ENCODE data around the gene IFNK. TPM values are rescaled to one million over a fixed set of nuclear protein-coding genes. Genes with fewer than 3 reads are reported as not detected.
A peak's percentile ranks its signal among the peaks of the same experiment; 100 is the strongest.

Gene IFNK
- total RNA-seq, 3 donors from 2014 or later (not counting 1 experiment from before 2014, with no cell fraction given), result not detected

- no peak overlapping the region for H3K4me3 ChIP-seq (ENCODE audit: low read length)
- H3K4me1 Mint-ChIP-seq, result no peaks in the 10 kb centered on the region
- no peak for ATAC-seq
- H3K27me3 Mint-ChIP-seq (ENCODE audit: low read depth in 2 of 2), result no peaks in the 10 kb centered on the region
- no peaks in the 10 kb centered on the region for H3K36me3 ChIP-seq (ENCODE audit: control insufficient read depth, insufficient read depth, low read length)
- DNase-seq, result no peak
- no CpG with 5 or more reads among the region's 1 CpG for WGBS (ENCODE audit: insufficient coverage)
- no peak overlapping the region for H3K27ac ChIP-seq (ENCODE audit: low read length)
- H3K27me3 ChIP-seq (ENCODE audit: control insufficient read depth, insufficient read depth, low read length), result no peaks in the 10 kb centered on the region
- no peaks in the 10 kb centered on the region for H3K4me1 ChIP-seq (ENCODE audit: control insufficient read depth, insufficient read depth, low read length)
- no peak overlapping the region for H3K4me3 Mint-ChIP-seq
- H3K36me3 Mint-ChIP-seq, result peaks cover 13% of the 10 kb centered on the region
- intact Hi-C loops (cut with micrococcal nuclease), result no loop called here
- TF ChIP-seq, protein P1, sequence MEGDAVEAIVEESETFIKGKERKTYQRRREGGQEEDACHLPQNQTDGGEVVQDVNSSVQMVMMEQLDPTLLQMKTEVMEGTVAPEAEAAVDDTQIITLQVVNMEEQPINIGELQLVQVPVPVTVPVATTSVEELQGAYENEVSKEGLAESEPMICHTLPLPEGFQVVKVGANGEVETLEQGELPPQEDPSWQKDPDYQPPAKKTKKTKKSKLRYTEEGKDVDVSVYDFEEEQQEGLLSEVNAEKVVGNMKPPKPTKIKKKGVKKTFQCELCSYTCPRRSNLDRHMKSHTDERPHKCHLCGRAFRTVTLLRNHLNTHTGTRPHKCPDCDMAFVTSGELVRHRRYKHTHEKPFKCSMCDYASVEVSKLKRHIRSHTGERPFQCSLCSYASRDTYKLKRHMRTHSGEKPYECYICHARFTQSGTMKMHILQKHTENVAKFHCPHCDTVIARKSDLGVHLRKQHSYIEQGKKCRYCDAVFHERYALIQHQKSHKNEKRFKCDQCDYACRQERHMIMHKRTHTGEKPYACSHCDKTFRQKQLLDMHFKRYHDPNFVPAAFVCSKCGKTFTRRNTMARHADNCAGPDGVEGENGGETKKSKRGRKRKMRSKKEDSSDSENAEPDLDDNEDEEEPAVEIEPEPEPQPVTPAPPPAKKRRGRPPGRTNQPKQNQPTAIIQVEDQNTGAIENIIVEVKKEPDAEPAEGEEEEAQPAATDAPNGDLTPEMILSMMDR (IDR thresholded peaks at IDR 0.05), result no peak
- peaks cover 5 to 7% of the 10 kb centered on the region in 2 donors for H3K9me3 Mint-ChIP-seq
- H3K9me3 ChIP-seq (ENCODE audit: control insufficient read depth, insufficient read depth, low read length), result no peaks in the 10 kb centered on the region
- no peak overlapping the region for H3K27ac Mint-ChIP-seq
Observed at GRCh38 chr9:27478322-27478721, 45.8 kb upstream of the IFNK start.

DNA sequence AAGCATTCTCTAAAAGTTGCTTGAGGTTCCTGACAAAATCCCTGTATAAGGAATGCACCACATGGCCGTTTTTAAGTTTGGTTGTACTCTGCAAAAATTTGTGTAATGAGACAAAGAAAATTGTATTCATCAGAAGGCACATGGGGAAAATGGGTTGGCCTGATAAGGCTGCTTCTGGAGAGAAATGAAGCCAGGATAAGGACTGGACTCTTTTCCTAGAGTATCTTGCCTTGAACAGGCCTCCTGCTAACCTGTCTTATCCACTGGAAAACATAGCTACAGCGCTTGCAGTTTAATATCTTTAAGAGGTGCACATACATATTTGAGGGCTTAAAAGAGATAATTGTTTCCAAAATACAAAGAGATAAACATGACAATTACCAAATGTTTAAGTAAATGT, 41.4 kb upstream of the IFNK start:
- Mint-ChIP-seq H3K27me3 (ENCODE audit: low read depth in 2 of 2) (no peaks in the 10 kb centered on the region), H3K9me3 (peaks cover 5% of the 10 kb centered on the region in 2 donors), H3K27ac (no peak overlapping the region), H3K4me3 (no peak overlapping the region), H3K36me3 (peaks cover 13% of the 10 kb centered on the region), H3K4me1 (peaks cover 12 to 15% of the 10 kb centered on the region in 2 donors)
- H3K4me3 ChIP-seq (ENCODE audit: low read length), result no peak overlapping the region
- H3K27me3 ChIP-seq (ENCODE audit: control insufficient read depth, insufficient read depth, low read length), result no peaks in the 10 kb centered on the region
- H3K4me1 ChIP-seq (ENCODE audit: control insufficient read depth, insufficient read depth, low read length), result peaks cover 14% of the 10 kb centered on the region
- ATAC-seq (no peak), DNase-seq (no peak)
- no peaks in the 10 kb centered on the region for H3K36me3 ChIP-seq (ENCODE audit: control insufficient read depth, insufficient read depth, low read length)
- intact Hi-C loops (cut with micrococcal nuclease), result no loop called here
- TF ChIP-seq, protein P1 (IDR thresholded peaks at IDR 0.05), result no peak
- no peaks in the 10 kb centered on the region for H3K9me3 ChIP-seq (ENCODE audit: control insufficient read depth, insufficient read depth, low read length)
- WGBS (ENCODE audit: insufficient coverage), result 70% methylated on average over 1 of the region's 2 CpGs
- no peak overlapping the region for H3K27ac ChIP-seq (ENCODE audit: low read length)

- peaks cover 2% of the 10 kb centered on the region in 2 donors for H3K9me3 Mint-ChIP-seq
- TF ChIP-seq, protein P1 (IDR thresholded peaks at IDR 0.05), result no peak
- H3K27me3 Mint-ChIP-seq (ENCODE audit: low read depth in 2 of 2), result no peaks in the 10 kb centered on the region
- H3K9me3 ChIP-seq (ENCODE audit: control insufficient read depth, insufficient read depth, low read length), result no peaks in the 10 kb centered on the region
- H3K27ac ChIP-seq (ENCODE audit: low read length), result peak overlapping the region; percentile 38
- 54% methylated on average over 6 of the region's 6 CpGs for WGBS (ENCODE audit: insufficient coverage)
- no peak overlapping the region for H3K4me3 Mint-ChIP-seq
- peaks cover 7% of the 10 kb centered on the region for H3K36me3 Mint-ChIP-seq
- no peak overlapping the region for H3K4me3 ChIP-seq (ENCODE audit: low read length)
- peaks cover 12 to 15% of the 10 kb centered on the region in 2 donors for H3K4me1 Mint-ChIP-seq
- ATAC-seq, result no peak
- DNase-seq, result no peak
- peaks cover 14% of the 10 kb centered on the region for H3K4me1 ChIP-seq (ENCODE audit: control insufficient read depth, insufficient read depth, low read length)
- intact Hi-C loops (cut with micrococcal nuclease), result no loop called here
- H3K36me3 ChIP-seq (ENCODE audit: control insufficient read depth, insufficient read depth, low read length), result no peaks in the 10 kb centered on the region
- H3K27ac Mint-ChIP-seq, result no peak overlapping the region
- H3K27me3 ChIP-seq (ENCODE audit: control insufficient read depth, insufficient read depth, low read length), result no peaks in the 10 kb centered on the region
Observed at GRCh38 chr9:27483576-27483975, 40.5 kb upstream of the IFNK start.

- Histone ChIP-seq H3K4me1 (ENCODE audit: control insufficient read depth, insufficient read depth, low read length) (peaks cover 14% of the 10 kb centered on the region), H3K9me3 (ENCODE audit: control insufficient read depth, insufficient read depth, low read length) (no peaks in the 10 kb centered on the region), H3K36me3 (ENCODE audit: control insufficient read depth, insufficient read depth, low read length) (no peaks in the 10 kb centered on the region), H3K4me3 (ENCODE audit: low read length) (no peak overlapping the region), H3K27ac (ENCODE audit: low read length) (no peak overlapping the region), H3K27me3 (ENCODE audit: control insufficient read depth, insufficient read depth, low read length) (no peaks in the 10 kb centered on the region)
- ATAC-seq (no peak), DNase-seq (peak in 1 of 2 donors; percentile 17)
- H3K9me3 Mint-ChIP-seq, result no peaks in the 10 kb centered on the region
- WGBS (ENCODE audit: insufficient coverage), result no CpG with 5 or more reads among the region's 1 CpG
- intact Hi-C loops (cut with micrococcal nuclease), result no loop called here
- no peak overlapping the region for H3K4me3 Mint-ChIP-seq
- no peaks in the 10 kb centered on the region for H3K36me3 Mint-ChIP-seq
- H3K27me3 Mint-ChIP-seq (ENCODE audit: low read depth in 2 of 2), result no peaks in the 10 kb centered on the region
- no peak overlapping the region for H3K27ac Mint-ChIP-seq
- TF ChIP-seq, protein P1 (IDR thresholded peaks at IDR 0.05), result no peak
- H3K4me1 Mint-ChIP-seq, result peaks cover 15 to 17% of the 10 kb centered on the region in 2 donors
Observed at GRCh38 chr9:27485158-27485557, 38.9 kb upstream of the IFNK start.
